Panc1 (cell line): ENCODE results near the gene FIBP. TPM values are rescaled to one million over a fixed set of nuclear protein-coding genes. Genes with fewer than 3 reads are reported as not detected.
A peak's percentile ranks its signal among the peaks of the same experiment; 100 is the strongest.

ENCODE experiments used
- ATAC-seq: fragments of 200-7000 bp; cut with Tn5 transposase; 2 replicates; pipeline ENCODE4 v1.9.1; 2020; ENCODE audit warnings: mild to moderate bottlenecking, moderate library complexity
- BruUV-seq: library from RNA; stranded (reverse); fragments of 400-500 nt; replicated peaks from 2 replicates; lab custom pipeline; 2021; lab: Mats Ljungman, UMichigan
- CTCF ChIA-PET: fragments of 300-600 bp; sonication (Branson Sonifier 250); formaldehyde crosslinking; loops from one replicate; lab custom pipeline; 2022; ENCODE audit warnings: antibody characterized with exemption; lab: Charles Lee
- POLR2A ChIA-PET: fragments of 300-600 bp; sonication (Branson Sonifier 250); formaldehyde crosslinking; loops from one replicate; lab custom pipeline; 2022; ENCODE audit warnings: antibody characterized with exemption; lab: Charles Lee
- DNase-seq: peaks from one replicate; pipeline ENCODE4 v3.0.0-alpha.2; 2010; ENCODE audit warnings: low read depth, low spot score
- H3K27ac ChIP-seq: 2 replicates; pipeline ENCODE4 v1.5.1; 2011; ENCODE audit warnings: mild to moderate bottlenecking, low read length, inconsistent platforms
- H3K27me3 ChIP-seq: fragments of 200-500 bp; sonication (Bioruptor generic); 2 replicates; pipeline ENCODE4 v1.6.0; 2014; ENCODE audit warnings: low read length, inconsistent platforms; ENCODE audit not compliant: control insufficient read depth, insufficient read depth
- H3K36me3 ChIP-seq: fragments of 200-500 bp; sonication (Bioruptor generic); 2 replicates; pipeline ENCODE4 v1.5.1; 2014; ENCODE audit warnings: inconsistent platforms, mild to moderate bottlenecking, low read length, moderate library complexity; ENCODE audit not compliant: control insufficient read depth, insufficient read depth
- H3K4me1 ChIP-seq: 2 replicates; pipeline ENCODE4 v1.5.1; 2011; ENCODE audit warnings: inconsistent platforms, mild to moderate bottlenecking, low read length, moderate library complexity; ENCODE audit not compliant: control insufficient read depth, insufficient read depth
- H3K4me3 ChIP-seq, 2 experiments: 2 replicates each; pipeline ENCODE4 v1.5.1; 2011 to 2012; ENCODE audit warnings: low read depth in 2 of 2, low read length in 2 of 2, mild to moderate bottlenecking in 2 of 2, inconsistent platforms in 1 of 2, moderate library complexity in 1 of 2
- H3K9me3 ChIP-seq: fragments of 200-500 bp; sonication (Bioruptor generic); 2 replicates; pipeline ENCODE4 v1.5.1; 2014; ENCODE audit warnings: low read depth, mild to moderate bottlenecking, inconsistent platforms, low read length, moderate library complexity; ENCODE audit not compliant: control insufficient read depth, insufficient read depth
- CTCF ChIP-seq: fragments of 450-650 bp; IDR thresholded peaks from 2 replicates; pipeline ENCODE4 v1.5.1; 2017; ENCODE audit warnings: mild to moderate bottlenecking
- POLR2AphosphoS5 ChIP-seq: IDR thresholded peaks from 2 replicates; pipeline ENCODE4 v1.6.1; 2012; ENCODE audit warnings: mild to moderate bottlenecking, low read depth, low read length, moderate library complexity
- REST ChIP-seq, 2 experiments: IDR thresholded peaks; 2 replicates each; pipeline ENCODE4 v1.6.1; 2011 to 2012; ENCODE audit warnings: low read depth in 2 of 2, control low read depth in 1 of 2, low read length in 1 of 2, mild to moderate bottlenecking in 1 of 2, moderate library complexity in 1 of 2; ENCODE audit not compliant: insufficient read depth in 1 of 2
- SIN3A ChIP-seq: IDR thresholded peaks from 2 replicates; pipeline ENCODE4 v1.6.1; 2012; ENCODE audit warnings: low read depth, mild to moderate bottlenecking, low read length, moderate library complexity, borderline replicate concordance; ENCODE audit not compliant: insufficient read depth
- TCF7L2 ChIP-seq: IDR thresholded peaks from 2 replicates; pipeline ENCODE4 v1.6.1; 2011; ENCODE audit warnings: mild to moderate bottlenecking, low read depth, low read length, inconsistent platforms
- in situ Hi-C: cut with HindIII; loops from 2 replicates; pipeline ENCODE4 v1.10.0; 2016; ENCODE audit warnings: low sequenced_read_pairs, low pct_unique_long_range_greater_than_20kb
- intact Hi-C: fragments of 100-400 bp; cut with micrococcal nuclease; formaldehyde crosslinking; loops from one replicate; pipeline ENCODE4 v1.10.0; 2022; ENCODE audit not compliant: unreplicated experiment
- total RNA-seq: library from RNA; stranded (reverse); gene quantifications from one replicate; pipeline ENCODE4 v1.2.1, GENCODE V29; 2021; ENCODE audit not compliant: unreplicated experiment

The FIBP gene
- total RNA-seq, 1 experiment from 2014 or later, result 105 TPM

GRCh38 chr11:65903068-65903481 lies 14.8 kb upstream of the FIBP start:
- in situ Hi-C loops, result no loop called here
- intact Hi-C loops, result no loop called here
- ChIA-PET POLR2A (interaction anchor here (0.7 to 3.4 kb wide), 2 partner anchors 9 to 14 kb away, joined by 3 to 35 read pairs; no protein-coding TSS in a partner anchor), CTCF (interaction anchor here (1.0 kb wide), 1 partner anchor 9 kb away, joined by 3 read pairs; no protein-coding TSS in a partner anchor)
- Histone ChIP-seq H3K27me3 (no peaks in the 10 kb centered on the region), H3K4me3 (peak overlapping the region in 1 of 2 experiments; percentile 15; a peak in 2 of 4 replicates), H3K4me1 (peaks cover 59% of the 10 kb centered on the region), H3K36me3 (no peaks in the 10 kb centered on the region; the same call in 1 of the 2 replicates), H3K27ac (peak overlapping the region; percentile 99), H3K9me3 (no peaks in the 10 kb centered on the region)
- TF ChIP-seq TCF7L2 (no peak), POLR2AphosphoS5 (peak; percentile 92), CTCF (no peak), REST (IDR thresholded peaks at IDR 0.05; ENCODE audit: insufficient read depth in 1 of 2, low read depth in 2 of 2, low read length in 1 of 2) (no peak), SIN3A (peak; percentile 83; the same call in 1 of the 2 replicates)
- DNase-seq, result peak; percentile 95
- ATAC-seq, result peak; percentile 69
- no TSS peak for BruUV-seq

GRCh38 chr11:65900899-65901180 lies 12.6 kb upstream of the FIBP start:
- H3K27ac ChIP-seq, result peak overlapping the region; percentile 99
- H3K36me3 ChIP-seq, result no peaks in the 10 kb centered on the region; the same call in 1 of the 2 replicates
- H3K27me3 ChIP-seq, result no peaks in the 10 kb centered on the region
- CTCF ChIA-PET, result interaction anchor here (0.7 to 1.2 kb wide), 2 partner anchors 12 to 15 kb away, joined by 4 to 11 read pairs; partner anchors contain the start of gene FIBP
- in situ Hi-C loops (no loop called here), intact Hi-C loops (no loop called here)
- TSS peak; percentile 98 for BruUV-seq
- peaks cover 54% of the 10 kb centered on the region for H3K4me1 ChIP-seq
- TF ChIP-seq TCF7L2 (no peak), CTCF (no peak), SIN3A (no peak), POLR2AphosphoS5 (no peak), REST (IDR thresholded peaks at IDR 0.05; ENCODE audit: insufficient read depth in 1 of 2, low read depth in 2 of 2, low read length in 1 of 2) (no peak)
- DNase-seq (no peak), ATAC-seq (no peak)
- peak overlapping the region; percentile 61 to 82 for H3K4me3 ChIP-seq
- POLR2A ChIA-PET, result interaction anchor here (0.6 to 3.4 kb wide), 10 partner anchors 10 to 1899 kb away, joined by 3 to 35 read pairs (median 3); partner anchors contain the start of genes CCDC85B and FIBP
- H3K9me3 ChIP-seq, result no peaks in the 10 kb centered on the region
